Mesendoderm (in vitro differentiated cells): Measurements from ENCODE around the gene USP49.

Experiments
- DNase-seq: peaks from one replicate; pipeline ENCODE4 v3.0.0; 2013
- H2AK5ac ChIP-seq: 2 replicates; pipeline ENCODE4 v1.6.1; 2013; ENCODE audit warnings: low read length, inconsistent platforms
- H2BK120ac ChIP-seq: 2 replicates; pipeline ENCODE4 v1.6.1; 2013; ENCODE audit warnings: low read depth, mild to moderate bottlenecking, low read length, moderate library complexity, mixed read lengths
- H2BK15ac ChIP-seq: replicated peaks from 2 replicates; pipeline ENCODE4 v1.6.1; 2013; ENCODE audit warnings: low read depth, mild to moderate bottlenecking, moderate library complexity
- H2BK5ac ChIP-seq: 2 replicates; pipeline ENCODE4 v1.6.1; 2013; ENCODE audit warnings: low read length, inconsistent platforms
- H3K18ac ChIP-seq: 2 replicates; pipeline ENCODE4 v1.6.1; 2013; ENCODE audit warnings: mild to moderate bottlenecking, low read length, mixed read lengths
- H3K23ac ChIP-seq: one replicate; pipeline ENCODE4 v1.6.1; 2013; ENCODE audit warnings: low read length
- H3K27ac ChIP-seq: 2 replicates; pipeline ENCODE4 v1.5.1; 2013; ENCODE audit warnings: low read depth, mild to moderate bottlenecking, inconsistent platforms, low read length, moderate library complexity
- H3K27me3 ChIP-seq: 2 replicates; pipeline ENCODE4 v1.6.1; 2013; ENCODE audit warnings: low read length, control low read depth, mild to moderate bottlenecking, inconsistent platforms; ENCODE audit not compliant: insufficient read depth, poor library complexity
- H3K36me3 ChIP-seq: 2 replicates; pipeline ENCODE4 v1.6.1; 2013; ENCODE audit warnings: low read length, inconsistent platforms; ENCODE audit not compliant: control insufficient read depth, insufficient read depth
- H3K4ac ChIP-seq: one replicate; pipeline ENCODE4 v1.6.1; 2013; ENCODE audit warnings: low read depth, mild to moderate bottlenecking, low read length, moderate library complexity
- H3K4me1 ChIP-seq: 2 replicates; pipeline ENCODE4 v1.6.1; 2013; ENCODE audit warnings: low read depth, low read length, inconsistent platforms; ENCODE audit not compliant: control insufficient read depth
- H3K4me2 ChIP-seq: 2 replicates; pipeline ENCODE4 v1.6.1; 2013; ENCODE audit warnings: low read length
- H3K4me3 ChIP-seq: 2 replicates; pipeline ENCODE4 v1.5.1; 2013; ENCODE audit warnings: mild to moderate bottlenecking, low read length
- H3K56ac ChIP-seq: one replicate; pipeline ENCODE4 v1.6.1; 2013; ENCODE audit warnings: low read length
- H3K79me1 ChIP-seq: 2 replicates; pipeline ENCODE4 v1.6.1; 2013; ENCODE audit warnings: low read length, inconsistent platforms
- H3K79me2 ChIP-seq: 2 replicates; pipeline ENCODE4 v1.6.1; 2013; ENCODE audit warnings: mild to moderate bottlenecking, low read length; ENCODE audit not compliant: control insufficient read depth, insufficient read depth
- H3K9ac ChIP-seq: 2 replicates; pipeline ENCODE4 v1.6.1; 2013; ENCODE audit warnings: low read length, inconsistent platforms
- H4K5ac ChIP-seq: one replicate; pipeline ENCODE4 v1.6.1; 2013; ENCODE audit warnings: low read length
- H4K8ac ChIP-seq: one replicate; pipeline ENCODE4 v1.6.1; 2013; ENCODE audit warnings: low read depth, mild to moderate bottlenecking, control low read depth, low read length, moderate library complexity
- WGBS: extraction: QIAGEN DNeasy Blood & Tissue Kit; methylation state at CpG from one replicate; pipeline ENCODE4 v1.1.7; 2013; ENCODE audit warnings: low lambda C conversion rate, missing lambda C conversion rate; ENCODE audit not compliant: insufficient coverage; ENCODE audit errors: extremely low coverage; 5-methylcytosine and 5-hydroxymethylcytosine counted together

The USP49 gene

DNA sequence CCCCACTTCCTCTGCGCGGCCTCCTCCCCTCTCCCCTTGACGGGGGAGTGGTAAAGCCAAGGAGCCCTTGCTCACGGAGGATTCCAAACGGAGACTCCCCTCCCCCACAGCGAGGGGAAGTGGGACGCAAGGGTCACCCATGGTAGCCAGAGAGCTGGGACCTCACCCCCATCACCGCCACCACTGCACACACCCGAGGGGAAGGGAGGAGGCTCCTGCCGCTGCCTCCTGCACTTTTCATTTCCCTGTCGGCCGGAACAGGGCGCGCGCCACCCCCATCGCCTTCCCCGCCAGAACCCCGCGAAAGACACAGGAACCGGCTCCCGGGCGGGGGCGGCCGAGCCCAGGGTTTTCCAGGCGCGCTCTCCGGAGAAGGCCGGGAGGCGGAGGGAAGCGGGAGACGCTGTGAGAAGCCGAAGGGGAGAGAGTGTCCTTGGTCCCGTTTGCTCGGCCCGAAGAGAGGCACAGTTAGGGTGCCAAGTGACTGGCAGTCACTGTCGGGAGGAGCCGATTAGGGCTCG, 45.6 kb upstream of the USP49 start:
- Histone ChIP-seq H3K4me2 (peak overlapping the region; percentile 70), H3K56ac (peak overlapping the region; percentile 91), H2BK5ac (no peak overlapping the region), H3K18ac (peak overlapping the region; percentile 2), H3K27ac (peak overlapping the region; percentile 23), H3K79me2 (no peaks in the 10 kb centered on the region), H4K8ac (no peak overlapping the region), H2AK5ac (no peak overlapping the region), H3K4me3 (peak overlapping the region; percentile 86), H3K9ac (peak overlapping the region; percentile 84), H4K5ac (no peak overlapping the region), H3K79me1 (peaks cover 6% of the 10 kb centered on the region), H3K27me3 (no peaks in the 10 kb centered on the region), H3K36me3 (no peaks in the 10 kb centered on the region), H3K4me1 (peaks cover 18% of the 10 kb centered on the region), H2BK120ac (no peak overlapping the region), H3K4ac (no peak overlapping the region), H3K23ac (no peak overlapping the region), H2BK15ac (no peak overlapping the region)
- peak; percentile 72 for DNase-seq
- no CpG with 5 or more reads among the region's 38 CpGs for WGBS

DNA sequence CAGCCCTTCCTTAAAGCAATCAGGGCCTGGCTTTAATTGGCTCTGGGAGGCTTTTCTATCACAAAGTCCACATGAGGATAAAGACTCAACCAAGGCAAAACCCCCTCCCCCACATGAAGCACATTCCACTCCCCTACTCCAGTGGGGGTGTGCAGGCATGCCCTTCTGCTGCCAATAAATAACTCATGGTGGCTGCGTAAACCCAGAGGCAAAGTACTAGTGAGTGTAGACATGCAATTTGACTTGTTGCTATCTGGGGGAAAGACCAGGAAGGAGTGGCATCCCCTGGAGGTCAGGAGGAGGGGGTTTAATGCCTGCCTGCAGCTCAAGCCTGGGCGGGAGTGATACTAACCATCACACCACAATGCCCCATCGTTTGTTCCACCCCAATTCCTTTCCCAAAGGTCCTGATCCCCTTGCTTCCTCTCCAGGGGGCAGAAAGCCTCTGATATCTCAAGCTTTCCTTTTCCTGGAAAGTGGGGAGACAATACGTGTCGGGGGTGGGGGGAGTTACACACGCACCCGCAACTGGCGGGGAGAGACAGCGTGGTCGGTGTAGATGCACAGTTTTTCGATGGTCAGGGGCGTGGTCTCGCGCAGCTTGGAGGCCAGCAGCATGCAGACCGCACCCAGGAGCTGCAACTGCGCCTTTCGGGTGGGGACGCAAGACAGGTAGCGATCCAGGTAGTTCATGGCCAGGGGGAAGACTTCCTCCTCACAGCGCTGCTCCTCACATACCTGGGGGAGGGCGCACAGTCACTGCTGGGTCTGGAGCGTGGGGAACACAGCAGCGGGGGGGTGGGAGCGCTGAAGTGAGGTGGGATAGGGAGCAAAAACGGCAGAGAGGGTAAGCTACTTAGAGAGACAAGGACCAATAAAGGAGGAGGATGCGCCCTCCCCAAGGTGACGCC, 44.9 kb upstream of the USP49 start:
- no peaks in the 10 kb centered on the region for H3K27me3 ChIP-seq
- H3K79me1 ChIP-seq: peaks cover 6% of the 10 kb centered on the region
- H3K9ac ChIP-seq: peak overlapping the region; percentile 84
- H2AK5ac ChIP-seq: no peak overlapping the region
- H3K79me2 ChIP-seq: no peaks in the 10 kb centered on the region
- no peak overlapping the region for H4K5ac ChIP-seq
- DNase-seq: peak; percentile 59
- H3K27ac ChIP-seq: peak overlapping the region; percentile 18
- H3K4me3 ChIP-seq: peak overlapping the region; percentile 86
- no peak overlapping the region for H2BK15ac ChIP-seq
- no peak overlapping the region for H3K18ac ChIP-seq
- no peak overlapping the region for H3K4ac ChIP-seq
- H2BK120ac ChIP-seq: no peak overlapping the region
- H3K36me3 ChIP-seq: no peaks in the 10 kb centered on the region
- no peak overlapping the region for H4K8ac ChIP-seq
- H3K4me1 ChIP-seq: peaks cover 18% of the 10 kb centered on the region
- H3K56ac ChIP-seq: peak overlapping the region; percentile 91
- peak overlapping the region; percentile 70 for H3K4me2 ChIP-seq
- H3K23ac ChIP-seq: no peak overlapping the region
- H2BK5ac ChIP-seq: no peak overlapping the region
- WGBS: no CpG with 5 or more reads among the region's 27 CpGs

DNA sequence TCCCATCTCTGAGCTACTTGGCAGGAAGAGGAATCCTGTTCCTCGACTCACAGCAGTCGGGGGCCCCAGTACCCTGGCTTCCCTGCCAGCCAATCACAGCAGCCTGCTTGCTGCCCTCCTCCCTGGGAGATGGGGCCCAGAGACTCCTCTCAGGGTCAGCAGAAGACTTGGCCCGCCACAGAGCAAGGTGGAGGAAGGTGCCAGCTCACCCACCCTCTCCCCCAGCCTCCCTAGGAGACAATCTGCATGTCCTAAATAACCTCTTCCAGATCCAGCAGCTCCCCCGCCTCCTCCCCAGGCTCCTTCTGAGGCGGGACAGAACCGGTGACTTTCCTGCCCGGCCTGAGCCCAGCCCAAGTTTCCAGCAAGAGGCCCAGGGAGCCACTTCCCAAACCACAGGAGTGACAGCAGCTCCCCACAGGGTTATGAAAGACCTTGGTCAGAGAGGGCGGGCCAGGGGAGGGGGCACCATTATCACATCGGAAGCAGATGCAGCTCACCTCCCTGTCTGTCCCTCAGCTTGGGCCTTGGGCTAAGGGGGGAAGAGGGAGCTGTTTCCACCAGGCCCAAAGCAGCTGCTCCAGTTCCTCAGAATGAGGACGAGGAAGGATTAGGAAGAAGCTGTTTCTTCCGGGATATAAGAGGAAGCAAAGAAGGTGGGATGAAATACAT, 44.1 kb upstream of the USP49 start:
- Histone ChIP-seq H3K56ac (peak overlapping the region; percentile 91), H3K79me1 (peaks cover 6% of the 10 kb centered on the region), H3K27ac (peak overlapping the region; percentile 18), H3K4me2 (peak overlapping the region; percentile 70), H3K9ac (peak overlapping the region; percentile 42), H3K18ac (peak overlapping the region; percentile 1), H3K36me3 (peaks cover 2% of the 10 kb centered on the region), H2BK15ac (no peak overlapping the region), H3K27me3 (no peaks in the 10 kb centered on the region), H3K23ac (no peak overlapping the region), H4K5ac (no peak overlapping the region), H4K8ac (no peak overlapping the region), H3K79me2 (no peaks in the 10 kb centered on the region), H2BK120ac (no peak overlapping the region), H2BK5ac (no peak overlapping the region), H3K4me3 (no peak overlapping the region), H3K4me1 (peaks cover 18% of the 10 kb centered on the region), H2AK5ac (no peak overlapping the region), H3K4ac (no peak overlapping the region)
- no CpG with 5 or more reads among the region's 11 CpGs for WGBS
- peak; percentile 93 for DNase-seq

DNA sequence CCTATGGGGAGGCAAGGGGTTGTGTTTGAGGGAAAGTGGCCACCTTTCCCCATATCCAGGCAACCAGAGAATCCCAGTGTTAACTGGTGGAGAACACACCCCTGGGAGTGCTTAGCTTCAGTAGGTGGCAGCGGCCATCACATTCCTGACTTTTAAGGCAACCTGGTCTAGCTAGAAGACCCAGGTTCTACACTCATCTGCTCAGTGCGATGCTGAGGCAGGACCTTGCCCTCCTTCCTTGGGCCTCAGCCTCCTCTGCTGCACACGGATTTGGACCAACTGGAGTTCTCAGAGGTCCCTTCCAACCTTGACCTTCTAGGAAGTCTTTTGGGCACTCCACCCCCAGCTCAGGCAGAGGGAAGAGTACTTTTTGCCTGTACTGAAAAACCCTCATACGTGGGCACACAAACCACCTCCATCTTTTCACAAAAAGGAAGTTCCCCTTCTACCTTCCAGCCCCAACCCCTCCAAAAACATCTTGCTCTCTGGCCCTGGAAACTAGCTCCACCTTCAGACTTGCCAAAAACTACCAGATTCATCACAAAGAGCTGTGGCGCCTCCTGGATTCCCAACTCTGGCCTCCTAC, 43.5 kb upstream of the USP49 start:
- DNase-seq: no peak
- Histone ChIP-seq H4K8ac (no peak overlapping the region), H3K79me2 (no peaks in the 10 kb centered on the region), H3K23ac (peak overlapping the region; percentile 1), H4K5ac (no peak overlapping the region), H3K27ac (peak overlapping the region; percentile 18), H3K18ac (peak overlapping the region; percentile 1), H3K4ac (peak overlapping the region; percentile 63), H3K4me2 (no peak overlapping the region), H2BK15ac (no peak overlapping the region), H3K4me3 (no peak overlapping the region), H3K79me1 (peaks cover 6% of the 10 kb centered on the region), H3K27me3 (no peaks in the 10 kb centered on the region), H3K36me3 (peaks cover 2% of the 10 kb centered on the region), H3K4me1 (peaks cover 18% of the 10 kb centered on the region), H3K9ac (peak overlapping the region; percentile 0), H2BK120ac (no peak overlapping the region), H3K56ac (peak overlapping the region; percentile 2), H2BK5ac (no peak overlapping the region), H2AK5ac (no peak overlapping the region)
- WGBS: no CpG with 5 or more reads among the region's 5 CpGs

- no peak overlapping the region for H2AK5ac ChIP-seq
- peaks cover 2% of the 10 kb centered on the region for H3K36me3 ChIP-seq
- no peak overlapping the region for H3K18ac ChIP-seq
- no peak overlapping the region for H4K8ac ChIP-seq
- no peak overlapping the region for H3K4ac ChIP-seq
- H3K23ac ChIP-seq: peak overlapping the region; percentile 1
- H2BK15ac ChIP-seq: no peak overlapping the region
- H3K4me1 ChIP-seq: peaks cover 18% of the 10 kb centered on the region
- H3K27me3 ChIP-seq: no peaks in the 10 kb centered on the region
- no peak overlapping the region for H3K4me2 ChIP-seq
- no peak for DNase-seq
- no peaks in the 10 kb centered on the region for H3K79me2 ChIP-seq
- no CpG with 5 or more reads among the region's 4 CpGs for WGBS
- H2BK5ac ChIP-seq: no peak overlapping the region
- H2BK120ac ChIP-seq: no peak overlapping the region
- peak overlapping the region; percentile 2 for H3K56ac ChIP-seq
- no peak overlapping the region for H3K27ac ChIP-seq
- H3K4me3 ChIP-seq: no peak overlapping the region
- H4K5ac ChIP-seq: no peak overlapping the region
- H3K79me1 ChIP-seq: peaks cover 6% of the 10 kb centered on the region
- H3K9ac ChIP-seq: no peak overlapping the region
Measured at GRCh38 chr6:41937861-41938574, 42.8 kb upstream of the USP49 start.
